H1 (cell line): ENCODE measurements around the gene TC2N. TPM values are rescaled to one million over a fixed set of nuclear protein-coding genes. Genes with fewer than 3 reads are reported as not detected.
A peak's percentile ranks its signal among the peaks of the same experiment; 100 is the strongest.

Experiments used
- CTCF ChIA-PET: fragments of 300-600 bp; sonication (Branson Sonifier 250); formaldehyde crosslinking; loops from one replicate; lab custom pipeline; 2021; ENCODE audit not compliant: partially characterized antibody; lab: Charles Lee
- POLR2A ChIA-PET: fragments of 300-600 bp; sonication (Branson Sonifier 250); formaldehyde crosslinking; loops from one replicate; lab custom pipeline; 2021; ENCODE audit warnings: inconsistent platforms; ENCODE audit not compliant: partially characterized antibody; lab: Charles Lee
- DNase-seq, 2 experiments: peaks; one replicate each; pipeline versions ENCODE4 v3.0.0 to v3.0.0-alpha.2; 2010 to 2022; ENCODE audit warnings: low spot score in 2 of 2, low read depth in 1 of 2, mixed read lengths in 1 of 2
- FAIRE-seq: peaks from 2 replicates; lab custom pipeline; 2011; peaks lifted over from hg19 to GRCh38; lab: Jason Lieb, UNC
- H2AFZ ChIP-seq: 2 replicates; pipeline ENCODE4 v1.8.1; 2012; ENCODE audit warnings: low read length, inconsistent platforms
- H2AK5ac ChIP-seq: 2 replicates; pipeline ENCODE4 v1.6.1; 2013; ENCODE audit warnings: low read depth, low read length
- H2BK120ac ChIP-seq: replicated peaks from 2 replicates; pipeline ENCODE3; 2013; ENCODE audit warnings: low read depth, low read length, inconsistent platforms
- H2BK12ac ChIP-seq: 2 replicates; pipeline ENCODE4 v1.6.1; 2013; ENCODE audit warnings: low read depth, low read length
- H2BK15ac ChIP-seq: 2 replicates; pipeline ENCODE4 v1.6.1; 2013; ENCODE audit warnings: low read length
- H2BK20ac ChIP-seq: 2 replicates; pipeline ENCODE4 v1.6.1; 2013; ENCODE audit warnings: low read length
- H2BK5ac ChIP-seq: 2 replicates; pipeline ENCODE4 v1.6.1; 2013; ENCODE audit warnings: low read depth, low read length
- H3K14ac ChIP-seq: 2 replicates; pipeline ENCODE4 v1.6.1; 2013; ENCODE audit warnings: inconsistent platforms; ENCODE audit not compliant: insufficient read length
- H3K18ac ChIP-seq: 2 replicates; pipeline ENCODE4 v1.6.1; 2013; ENCODE audit warnings: low read length; ENCODE audit errors: extremely low read depth
- H3K23ac ChIP-seq: 2 replicates; pipeline ENCODE4 v1.6.1; 2013; ENCODE audit warnings: inconsistent platforms; ENCODE audit not compliant: insufficient read length
- H3K23me2 ChIP-seq: 2 replicates; pipeline ENCODE4 v1.6.1; 2013; ENCODE audit warnings: low read depth, low read length
- H3K27ac ChIP-seq: 2 replicates; pipeline ENCODE4 v1.6.1; 2011; ENCODE audit warnings: low read depth, low read length, inconsistent platforms
- H3K27me3 ChIP-seq, 4 experiments: replicated peaks in 1 of 4; 1 replicate in 1 of 4; 2 replicates in 3 of 4; pipeline versions ENCODE4 v1.6.1 to v1.8.1; 2011 to 2013; ENCODE audit warnings: low read length in 3 of 4, mild to moderate bottlenecking in 3 of 4, inconsistent platforms in 2 of 4, mixed read lengths in 2 of 4, moderate library complexity in 1 of 4; ENCODE audit not compliant: control insufficient read depth in 3 of 4, insufficient read depth in 3 of 4; ENCODE audit errors: extremely low read depth in 1 of 4
- H3K36me3 ChIP-seq, 4 experiments: 2 replicates each; pipeline versions ENCODE4 v1.6.1 to v1.8.1; 2011 to 2013; ENCODE audit warnings: mild to moderate bottlenecking in 4 of 4, low read length in 3 of 4, moderate library complexity in 2 of 4, control low read depth in 1 of 4, inconsistent platforms in 1 of 4; ENCODE audit not compliant: insufficient read depth in 4 of 4, control insufficient read depth in 2 of 4
- H3K4ac ChIP-seq: replicated peaks from 2 replicates; pipeline ENCODE3; 2013; ENCODE audit warnings: low read length, low read depth, mixed read lengths, inconsistent platforms; ENCODE audit not compliant: insufficient read length
- H3K4me1 ChIP-seq, 4 experiments: replicated peaks in 1 of 4; 1 replicate in 1 of 4; 2 replicates in 3 of 4; pipeline versions ENCODE4 v1.6.1 to v1.8.1; 2011 to 2013; ENCODE audit warnings: low read length in 3 of 4, inconsistent platforms in 2 of 4, mixed read lengths in 1 of 4; ENCODE audit not compliant: insufficient read depth in 4 of 4, control insufficient read depth in 3 of 4
- H3K4me2 ChIP-seq, 2 experiments: 2 replicates each; pipeline versions ENCODE4 v1.6.1 to v1.8.1; 2011 to 2013; ENCODE audit warnings: low read depth in 2 of 2, low read length in 2 of 2, control low read depth in 1 of 2, inconsistent platforms in 1 of 2, mild to moderate bottlenecking in 1 of 2; ENCODE audit not compliant: insufficient read depth in 1 of 2
- H3K4me3 ChIP-seq, 4 experiments: fragments of 200-600, 300-600 bp in 1 of 4; sonication (generic), shearing (Covaris generic), sonication (Bioruptor Twin) in 1 of 4; 2 replicates each; pipeline versions ENCODE4 v1.5.1 to v1.8.1; 2011 to 2016; ENCODE audit warnings: low read length in 4 of 4, low read depth in 3 of 4, control low read depth in 2 of 4, inconsistent platforms in 2 of 4, mild to moderate bottlenecking in 2 of 4, mixed read lengths in 1 of 4, moderate library complexity in 1 of 4; ENCODE audit not compliant: insufficient read depth in 2 of 4; ENCODE audit errors: extremely low read depth in 1 of 4
- H3K56ac ChIP-seq: replicated peaks from 2 replicates; pipeline ENCODE3; 2013; ENCODE audit warnings: low read depth, mild to moderate bottlenecking, mixed read lengths, low read length, inconsistent platforms; ENCODE audit not compliant: insufficient read length
- H3K79me1 ChIP-seq: 2 replicates; pipeline ENCODE4 v1.6.1; 2013; ENCODE audit warnings: low read depth, low read length, control low read depth
- H3K79me2 ChIP-seq, 2 experiments: 2 replicates each; pipeline versions ENCODE4 v1.6.1 to v1.8.1; 2012 to 2013; ENCODE audit warnings: low read length in 2 of 2, mild to moderate bottlenecking in 2 of 2, inconsistent platforms in 1 of 2; ENCODE audit not compliant: insufficient read depth in 2 of 2, control insufficient read depth in 1 of 2
- H3K9ac ChIP-seq, 4 experiments: replicated peaks in 1 of 4; 1 replicate in 1 of 4; 2 replicates in 3 of 4; pipeline versions ENCODE4 v1.6.1 to v1.8.1; 2011 to 2013; ENCODE audit warnings: low read depth in 3 of 4, low read length in 3 of 4, control low read depth in 2 of 4, mild to moderate bottlenecking in 2 of 4, moderate library complexity in 2 of 4, inconsistent platforms in 1 of 4; ENCODE audit errors: extremely low read depth in 1 of 4
- H3K9me3 ChIP-seq, 2 experiments: 2 replicates each; pipeline versions ENCODE4 v1.6.1 to v1.8.1; 2012 to 2013; ENCODE audit warnings: mild to moderate bottlenecking in 2 of 2, moderate library complexity in 2 of 2, control low read depth in 1 of 2, inconsistent platforms in 1 of 2, low read depth in 1 of 2, low read length in 1 of 2, mixed read lengths in 1 of 2; ENCODE audit not compliant: insufficient read depth in 2 of 2
- H4K20me1 ChIP-seq, 2 experiments: replicated peaks in 1 of 2; 2 replicates each; pipeline versions ENCODE3 to v1.8.1; 2011 to 2013; ENCODE audit warnings: inconsistent platforms in 2 of 2, low read length in 2 of 2, mild to moderate bottlenecking in 1 of 2; ENCODE audit not compliant: insufficient read depth in 2 of 2, control insufficient read depth in 1 of 2
- H4K5ac ChIP-seq: 2 replicates; pipeline ENCODE4 v1.6.1; 2013; ENCODE audit warnings: low read length, low read depth, mixed read lengths, inconsistent platforms; ENCODE audit not compliant: insufficient read length
- H4K8ac ChIP-seq: 2 replicates; pipeline ENCODE4 v1.8.0; 2013; ENCODE audit warnings: mild to moderate bottlenecking, moderate library complexity, low read length, inconsistent platforms; ENCODE audit not compliant: insufficient read depth; ENCODE audit errors: extremely low read depth
- H4K91ac ChIP-seq: replicated peaks from 2 replicates; pipeline ENCODE3; 2013; ENCODE audit warnings: low read length, mixed read lengths, inconsistent platforms; ENCODE audit not compliant: insufficient read length
- CEBPB ChIP-seq: IDR thresholded peaks from 2 replicates; pipeline ENCODE4 v1.6.1; 2012; ENCODE audit warnings: low read depth, low read length
- EP300 ChIP-seq, 2 experiments: IDR thresholded peaks; 1 replicate in 1 of 2; 2 replicates in 1 of 2; pipeline ENCODE4 v1.6.1; 2011 to 2012; ENCODE audit warnings: low read depth in 2 of 2, low read length in 2 of 2, mild to moderate bottlenecking in 2 of 2, borderline replicate concordance in 1 of 2, inconsistent platforms in 1 of 2, moderate library complexity in 1 of 2
- HDAC2 ChIP-seq, 2 experiments: fragments of 300-600 bp in 1 of 2; sonication (generic) in 1 of 2; IDR thresholded peaks; 2 replicates each; pipeline ENCODE4 v1.6.1; 2011 to 2012; ENCODE audit warnings: low read depth in 2 of 2, low read length in 2 of 2, mild to moderate bottlenecking in 2 of 2, moderate library complexity in 2 of 2, borderline replicate concordance in 1 of 2, inconsistent platforms in 1 of 2
- JUN ChIP-seq: IDR thresholded peaks from 2 replicates; pipeline ENCODE4 v1.6.1; 2011; ENCODE audit warnings: low read depth, mild to moderate bottlenecking, improper control_type of control experiment, low read length
- KDM4A ChIP-seq: IDR thresholded peaks from one replicate; pipeline ENCODE4 v1.7.1; 2012; ENCODE audit warnings: low read depth, mild to moderate bottlenecking, moderate library complexity, low read length, inconsistent platforms; ENCODE audit not compliant: severe bottlenecking
- POLR2A ChIP-seq, 2 experiments: IDR thresholded peaks; 1 replicate in 1 of 2; 2 replicates in 1 of 2; pipeline ENCODE4 v1.6.1; 2011; ENCODE audit warnings: low read depth in 2 of 2, low read length in 2 of 2, mild to moderate bottlenecking in 2 of 2; ENCODE audit errors: control extremely low read depth in 1 of 2
- RBBP5 ChIP-seq: IDR thresholded peaks from 2 replicates; pipeline ENCODE4 v1.7.1; 2012; ENCODE audit warnings: low read depth, mild to moderate bottlenecking, inconsistent platforms, low read length, moderate library complexity, borderline replicate concordance
- SIRT6 ChIP-seq: IDR thresholded peaks from one replicate; pipeline ENCODE4 v1.7.1; 2012; ENCODE audit warnings: low read length, inconsistent platforms
- TAF7 ChIP-seq: optimal IDR thresholded peaks from 2 replicates; pipeline ENCODE3; 2011; ENCODE audit warnings: low read depth, mild to moderate bottlenecking, inconsistent platforms, low read length, moderate library complexity, borderline replicate concordance
- ZNF274 ChIP-seq: IDR thresholded peaks from 2 replicates; pipeline ENCODE4 v1.7.0; 2012; ENCODE audit warnings: low read length, borderline replicate concordance; ENCODE audit errors: extremely low read depth
- WGBS, 2 experiments: shearing (Covaris generic) in 1 of 2; methylation state at CpG; one replicate each; pipeline versions ENCODE4 v1.1.6 to v1.1.7; 2013 to 2015; ENCODE audit warnings: low lambda C conversion rate in 2 of 2, mixed read lengths in 2 of 2, inconsistent platforms in 1 of 2, low coverage in 1 of 2, missing lambda C conversion rate in 1 of 2; ENCODE audit not compliant: insufficient replicate concordance in 2 of 2, insufficient coverage in 1 of 2, insufficient read length in 1 of 2; ENCODE audit errors: extremely low coverage in 1 of 2, missing lambda C conversion rate in 1 of 2; 5-methylcytosine and 5-hydroxymethylcytosine counted together
- polyA plus RNA-seq, 7 experiments: library from polyadenylated mRNA; depleted of rRNA in 3 of 7; stranded (reverse) in 5 of 7; unstranded in 2 of 7; fragments of >200 nt in 5 of 7; fragments of 200-250 nt in 2 of 7; gene quantifications; 1 replicate in 5 of 7; 2 replicates in 1 of 7; 4 replicates in 1 of 7; pipeline versions ENCODE4 v1.2.1 to v1.2.3, GENCODE V29; 2011 to 2013; ENCODE audit warnings: missing spikeins in 2 of 7, mixed read lengths in 2 of 7
- total RNA-seq: library from RNA; stranded (reverse); fragmentation: NEBNext Ultra II Directional; extraction: Animal tissue kit (Norgen Biotek cat#: 25700); gene quantifications from 2 replicates; pipeline ENCODE4 v1.2.1, GENCODE V29; 2021

The TC2N gene
- total and polyA plus RNA-seq, 2 of the 8 experiments (the other 6 are each of a cell fraction or from before 2014, with no cell fraction given), result 9.7 to 36.2 TPM

- no peak overlapping the region for H3K14ac ChIP-seq
- no peak for TF ChIP-seq EP300 (IDR thresholded peaks at IDR 0.05; ENCODE audit: borderline replicate concordance in 1 of 2, low read depth in 2 of 2, low read length in 2 of 2)
- TF ChIP-seq CEBPB, result no peak
- no peak for TF ChIP-seq SIRT6
- TF ChIP-seq HDAC2 (IDR thresholded peaks at IDR 0.05; ENCODE audit: borderline replicate concordance in 1 of 2, low read depth in 2 of 2, low read length in 2 of 2), result no peak
- TF ChIP-seq TAF7, result no peak
- TF ChIP-seq ZNF274, result no peak
- no peak for TF ChIP-seq KDM4A
- TF ChIP-seq RBBP5, result no peak
- no peak for TF ChIP-seq POLR2A (IDR thresholded peaks at IDR 0.05; ENCODE audit: control extremely low read depth in 1 of 2, low read depth in 2 of 2, low read length in 2 of 2)
- no peak for TF ChIP-seq JUN
These were observed 37.1 kb upstream of the TC2N start for GRCh38 chr14:91904483-91904882.

More at GRCh38 chr14:91904483-91904882, 37.1 kb upstream of the TC2N start:
- Histone ChIP-seq H2AFZ (no peak overlapping the region), H3K9ac (no peak overlapping the region), H3K79me1 (no peaks in the 10 kb centered on the region), H2BK15ac (no peak overlapping the region), H3K9me3 (no peaks in the 10 kb centered on the region), H2BK5ac (no peak overlapping the region), H3K4me3 (no peak overlapping the region), H4K5ac (no peak overlapping the region), H4K20me1 (peaks cover 0 to 2% of the 10 kb centered on the region in 2 experiments), H2BK20ac (no peak overlapping the region), H2AK5ac (no peak overlapping the region), H3K56ac (no peak overlapping the region), H4K91ac (no peak overlapping the region), H3K27me3 (peaks cover 0 to 1% (median 0%) of the 10 kb centered on the region in 4 experiments; a peak in 1 of 7 replicates), H3K79me2 (no peaks in the 10 kb centered on the region), H3K23me2 (no peaks in the 10 kb centered on the region), H3K27ac (no peak overlapping the region), H3K36me3 (no peaks in the 10 kb centered on the region), H3K4me1 (no peaks in the 10 kb centered on the region), H3K23ac (no peak overlapping the region), H4K8ac (0 out of 2 replicates have a peak overlapping the region, but pooled peaks have one; percentile 12), H3K18ac (no peak overlapping the region), H2BK120ac (no peak overlapping the region), H3K4ac (no peak overlapping the region), H2BK12ac (no peak overlapping the region), H3K4me2 (no peak overlapping the region)
- DNase-seq, result no peak
- ChIA-PET CTCF (interaction anchor here (1.1 to 2.6 kb wide), 3 partner anchors 8 to 12 kb away, joined by 3 to 10 read pairs (median 8); no protein-coding TSS in a partner anchor), POLR2A (no interaction called here)
- WGBS, 2 experiments, result 81% methylated on average over 8 of the region's 8 CpGs; no CpG with 5 or more reads in 1 of the 2 experiments
- no peak for FAIRE-seq
